Myocyte (in vitro differentiated cells): ENCODE measurements around the gene IRAK1. TPM values are rescaled to one million over a fixed set of nuclear protein-coding genes. Genes with fewer than 3 reads are reported as not detected.

ENCODE experiments used
- microRNA counts: library from miRNA; unstranded; fragments of <30 nt; microRNA quantifications from one replicate; lab custom pipeline; 2016
- microRNA-seq: library from miRNA; unstranded; fragments of <30 nt; microRNA quantifications from one replicate; pipeline ENCODE4, GENCODE V29; 2016
- total RNA-seq: library from RNA; depleted of rRNA; stranded (reverse); fragments of >200 nt; gene quantifications from 2 replicates; pipeline ENCODE4 v1.2.3, GENCODE V29; 2014

Gene IRAK1
- total RNA-seq, 1 donor from 2014 or later = 90.4 TPM

MicroRNAs encoded within 50 kb of the gene (microRNA counts, 767-probe panel; counts per million panel counts)
- microRNA hsa-miR-718 (lab: Ali Mortazavi, UCI) = not detected

Small RNA genes within 50 kb of the gene (microRNA-seq; reads per million reads assigned to microRNA genes)
- gene MIR3202-1 = not detected
- not detected for gene MIR3202-2
- not detected for gene MIR718

Other genes with a start within 250 kb of the IRAK1 start
- 252 and 340 TPM in 2 replicates for gene SRPK3, start 238.9 kb downstream of the IRAK1 start, total RNA-seq
- 92.7 and 104 TPM in 2 replicates for gene IDH3G, start 225.5 kb downstream of the IRAK1 start, total RNA-seq
- 155 and 228 TPM in 2 replicates for gene SSR4, start 225.2 kb downstream of the IRAK1 start, total RNA-seq
- 0.47 and 1.4 TPM in 2 replicates for gene PDZD4, start 189.4 kb downstream of the IRAK1 start, total RNA-seq
- 24.6 and 44.9 TPM in 2 replicates for gene L1CAM, start 133.7 kb downstream of the IRAK1 start, total RNA-seq
- gene AVPR2, start 115.2 kb downstream of the IRAK1 start, total RNA-seq = 0.48 and 1.0 TPM in 2 replicates
- gene ARHGAP4, start 93.6 kb downstream of the IRAK1 start, total RNA-seq = 12.8 and 18.2 TPM in 2 replicates
- gene NAA10, start 84.9 kb downstream of the IRAK1 start, total RNA-seq = 120 and 132 TPM in 2 replicates
- gene RENBP, start 75.3 kb downstream of the IRAK1 start, total RNA-seq = 2.5 and 2.7 TPM in 2 replicates
- 27.1 and 33.8 TPM in 2 replicates for gene HCFC1, start 48.1 kb downstream of the IRAK1 start, total RNA-seq
- 10.9 and 11.9 TPM in 2 replicates for gene TMEM187, start 47.1 kb downstream of the IRAK1 start, total RNA-seq
- gene MECP2, start 77.8 kb upstream of the IRAK1 start, total RNA-seq = 28.5 and 29.9 TPM in 2 replicates
- not detected in 2 replicates for gene OPN1LW, start 124.3 kb upstream of the IRAK1 start, total RNA-seq
- gene OPN1MW, start 162.7 kb upstream of the IRAK1 start, total RNA-seq = not detected in 2 replicates
- not detected in 2 replicates for gene OPN1MW2, start 199.9 kb upstream of the IRAK1 start, total RNA-seq
- gene OPN1MW3, start 237.7 kb upstream of the IRAK1 start, total RNA-seq = not detected in 2 replicates